Fibroblast of the aortic adventitia (primary cell): ENCODE measurements around the gene COL4A2. TPM values are rescaled to one million over a fixed set of nuclear protein-coding genes. Genes with fewer than 3 reads are reported as not detected.

Source experiments
- DNase-seq: peaks from one replicate; pipeline ENCODE4 v3.0.0-alpha.2; 2010; ENCODE audit warnings: low read depth
- H3K4me3 ChIP-seq: 2 replicates; pipeline ENCODE4 v1.5.1; 2011; ENCODE audit warnings: low read depth, mild to moderate bottlenecking, control low read depth, low read length, moderate library complexity
- total RNA-seq: library from RNA; depleted of rRNA; stranded (reverse); fragments of >200 nt; gene quantifications from 2 replicates; pipeline ENCODE4 v1.2.3, GENCODE V29; 2012; ENCODE audit warnings: low replicate concordance
- TF ChIP-seq, protein P1 (sequence below): IDR thresholded peaks from 2 replicates; pipeline ENCODE4 v1.5.1; 2011; ENCODE audit warnings: mild to moderate bottlenecking, low read length, control low read depth, inconsistent platforms; ENCODE audit not compliant: insufficient read depth

The COL4A2 gene
- total RNA-seq, 1 donor: 53.3 TPM

DNA sequence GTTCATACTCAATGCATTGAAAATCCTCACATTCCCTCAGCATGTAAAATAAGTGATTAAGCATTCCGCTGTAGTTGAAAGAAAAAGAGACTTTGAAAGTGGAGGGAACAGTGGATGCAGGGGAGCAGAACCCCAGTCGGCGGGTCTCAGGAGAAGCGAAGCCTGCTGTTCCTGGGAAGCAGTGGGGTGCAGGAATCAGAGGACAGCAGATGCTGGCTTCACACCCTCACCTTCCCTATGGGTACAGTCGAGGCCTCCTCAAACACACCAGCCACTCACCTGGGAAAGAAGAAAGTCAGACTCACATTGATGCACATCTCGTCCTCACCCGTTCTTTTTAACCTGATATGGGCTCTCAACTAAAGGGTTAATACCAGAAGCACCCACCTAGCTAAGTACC lies 38.2 kb downstream of the COL4A2 start:
- TF ChIP-seq, protein P1, sequence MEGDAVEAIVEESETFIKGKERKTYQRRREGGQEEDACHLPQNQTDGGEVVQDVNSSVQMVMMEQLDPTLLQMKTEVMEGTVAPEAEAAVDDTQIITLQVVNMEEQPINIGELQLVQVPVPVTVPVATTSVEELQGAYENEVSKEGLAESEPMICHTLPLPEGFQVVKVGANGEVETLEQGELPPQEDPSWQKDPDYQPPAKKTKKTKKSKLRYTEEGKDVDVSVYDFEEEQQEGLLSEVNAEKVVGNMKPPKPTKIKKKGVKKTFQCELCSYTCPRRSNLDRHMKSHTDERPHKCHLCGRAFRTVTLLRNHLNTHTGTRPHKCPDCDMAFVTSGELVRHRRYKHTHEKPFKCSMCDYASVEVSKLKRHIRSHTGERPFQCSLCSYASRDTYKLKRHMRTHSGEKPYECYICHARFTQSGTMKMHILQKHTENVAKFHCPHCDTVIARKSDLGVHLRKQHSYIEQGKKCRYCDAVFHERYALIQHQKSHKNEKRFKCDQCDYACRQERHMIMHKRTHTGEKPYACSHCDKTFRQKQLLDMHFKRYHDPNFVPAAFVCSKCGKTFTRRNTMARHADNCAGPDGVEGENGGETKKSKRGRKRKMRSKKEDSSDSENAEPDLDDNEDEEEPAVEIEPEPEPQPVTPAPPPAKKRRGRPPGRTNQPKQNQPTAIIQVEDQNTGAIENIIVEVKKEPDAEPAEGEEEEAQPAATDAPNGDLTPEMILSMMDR: no peak
- no peak for DNase-seq
- H3K4me3 ChIP-seq: no peak overlapping the region

DNA sequence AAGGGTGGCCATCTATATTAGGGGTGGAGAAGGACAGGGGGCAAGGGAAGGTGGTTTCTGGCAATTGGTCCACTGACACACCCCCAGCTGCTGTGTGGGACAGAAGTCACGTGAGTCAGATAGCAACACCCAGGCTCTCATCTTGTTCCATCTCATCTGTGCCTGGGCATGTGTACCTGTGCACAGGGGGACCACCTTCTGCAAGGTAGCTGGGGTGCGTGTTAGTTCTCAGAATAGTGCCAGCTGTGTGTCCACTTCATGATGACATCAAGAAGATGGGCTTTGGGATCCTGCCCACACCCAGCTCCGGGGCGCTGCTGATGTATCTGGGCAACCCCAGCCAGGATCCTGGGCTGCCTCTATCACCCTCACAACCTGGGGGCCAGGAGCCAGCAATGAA lies 38.6 kb downstream of the COL4A2 start:
- TF ChIP-seq, protein P1: no peak
- no peak for DNase-seq

DNA sequence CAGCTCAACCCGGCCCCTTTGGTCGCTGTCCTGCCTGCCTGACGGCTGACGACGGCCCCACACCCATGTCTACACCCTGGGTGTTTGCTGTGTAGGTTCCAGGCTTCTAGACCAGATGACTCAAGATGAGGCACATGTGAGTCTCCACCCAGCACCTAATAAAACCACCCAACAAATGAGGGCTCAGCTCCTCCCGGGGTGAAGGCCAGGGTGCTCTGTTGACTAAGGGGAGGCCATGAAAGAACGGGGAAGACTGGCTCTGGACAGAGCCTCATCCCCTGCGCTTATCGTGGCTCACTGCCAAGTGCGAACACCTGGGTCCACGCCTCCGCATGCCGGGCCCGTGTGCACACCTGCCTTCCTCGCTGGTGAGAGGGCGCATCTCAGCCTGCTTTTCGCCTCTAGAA lies 39.6 kb downstream of the COL4A2 start:
- DNase-seq: no peak
- TF ChIP-seq, protein P1: no peak
- no peak overlapping the region for H3K4me3 ChIP-seq

More for the DNA sequence above, 38.6 kb downstream of the COL4A2 start:
- H3K4me3 ChIP-seq: no peak overlapping the region

DNA sequence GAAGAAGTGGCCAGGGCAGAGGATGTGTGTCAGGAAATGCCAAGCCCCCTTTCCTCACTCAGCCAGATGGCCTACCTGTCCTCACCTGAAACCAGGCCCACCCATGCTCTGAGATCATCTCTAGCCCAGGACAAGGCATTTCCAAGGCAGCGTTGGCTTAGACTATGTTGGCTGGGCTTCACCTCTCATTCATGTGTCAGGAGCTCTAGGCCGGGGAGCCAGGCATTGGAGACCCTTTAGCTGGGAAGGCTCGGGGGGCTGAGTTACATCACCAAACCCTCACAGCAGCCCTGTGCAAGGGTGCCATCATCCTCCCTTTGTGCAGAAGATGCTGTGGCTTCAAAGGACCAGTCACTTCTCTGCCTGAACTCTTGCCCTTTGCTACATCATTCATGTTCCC lies 40.0 kb downstream of the COL4A2 start:
- TF ChIP-seq, protein P1: no peak
- no peak for DNase-seq

DNA sequence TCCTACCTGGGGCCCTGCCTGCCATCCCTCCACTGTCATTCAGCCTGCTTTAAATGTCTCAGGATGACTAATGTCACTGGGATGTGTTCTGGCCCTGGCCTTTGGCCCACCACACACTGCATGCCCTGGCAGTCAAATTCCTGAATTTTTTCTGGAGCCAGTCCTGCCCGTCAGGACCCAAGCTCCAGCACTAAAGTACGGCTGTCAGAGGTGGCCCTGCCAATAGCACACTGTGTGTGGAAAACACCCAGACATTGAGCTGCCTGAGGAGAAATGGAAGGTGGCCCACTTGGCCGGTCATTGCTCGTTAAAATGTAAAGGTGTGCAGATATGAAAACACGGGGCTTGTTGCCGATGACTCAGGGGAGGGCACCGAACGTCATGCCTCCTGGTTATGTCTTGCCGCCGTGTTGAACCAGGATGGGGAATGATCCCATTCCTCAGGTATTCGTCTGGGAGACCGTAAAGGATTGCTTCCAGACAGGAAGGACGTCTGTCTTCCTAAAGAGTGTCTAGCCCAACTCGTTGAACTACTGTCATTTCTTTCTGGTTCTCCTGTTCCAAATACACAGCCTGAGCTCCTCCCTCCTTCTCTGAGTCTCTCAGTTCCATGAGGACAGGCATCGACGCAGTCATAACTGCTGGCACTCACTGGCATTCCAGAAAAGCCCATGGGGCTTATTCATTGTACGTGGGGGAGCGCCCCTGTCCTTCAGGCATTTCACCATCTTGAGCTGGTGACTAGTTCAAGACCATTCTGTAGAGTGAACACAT lies 40.6 kb downstream of the COL4A2 start:
- no peak overlapping the region for H3K4me3 ChIP-seq
- peak; percentile 83 for DNase-seq
- TF ChIP-seq, protein P1: no peak

More for the DNA sequence above, 40.0 kb downstream of the COL4A2 start:
- H3K4me3 ChIP-seq: no peak overlapping the region

DNA sequence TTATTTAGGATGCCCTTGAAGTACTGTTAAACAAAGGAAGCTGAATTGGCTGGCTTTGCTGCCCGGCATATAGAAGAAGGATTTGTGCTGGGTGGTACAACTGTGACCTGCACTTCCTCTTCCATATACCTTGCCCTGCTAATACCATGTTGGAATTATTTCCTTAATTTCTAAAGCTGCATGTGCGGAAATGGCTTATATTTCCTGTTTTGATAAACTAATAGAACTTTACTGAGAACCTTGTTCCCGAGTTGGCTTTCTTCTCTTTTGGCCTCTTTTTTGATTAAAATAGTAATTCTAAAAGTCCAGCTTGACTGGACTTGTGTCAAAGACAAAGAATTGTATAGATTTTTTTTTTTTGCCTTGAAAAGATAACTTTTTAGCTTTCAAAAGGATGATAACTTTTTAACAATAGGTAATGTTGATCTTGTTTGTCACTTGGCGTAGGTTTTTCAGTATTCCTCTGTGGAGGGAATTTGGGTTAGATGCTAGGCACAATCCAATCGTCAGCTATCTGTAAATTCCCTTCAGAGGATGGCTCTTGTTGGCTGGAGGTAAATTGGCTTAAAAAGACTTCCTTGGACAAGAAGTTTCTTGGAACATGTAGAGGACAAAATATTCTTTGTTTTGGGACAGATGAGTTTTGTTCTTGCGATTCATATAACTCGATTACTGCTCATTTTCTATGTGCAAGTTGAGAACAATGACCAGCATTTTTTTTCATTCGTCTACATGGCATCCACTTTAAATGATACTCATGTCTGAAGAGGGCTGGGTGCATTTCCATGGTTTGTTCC lies 41.4 kb downstream of the COL4A2 start:
- no peak for DNase-seq
- H3K4me3 ChIP-seq: no peak overlapping the region
- TF ChIP-seq, protein P1: no peak
